GM21737 (cell line): Measurements from ENCODE around the gene IL3RA.
"Not testable (repeated sequence)": the region's sequence is repeated elsewhere in the genome, so short reads cannot be mapped to it uniquely, and the experiment has no call there.

Experiments
- ATAC-seq: cut with Tn5 transposase; IDR thresholded peaks from one replicate; pipeline ENCODE4 v1.9.1; 2021; ENCODE audit warnings: mild to moderate bottlenecking, moderate library complexity; ENCODE audit not compliant: unreplicated experiment

IL3RA gene

DNA sequence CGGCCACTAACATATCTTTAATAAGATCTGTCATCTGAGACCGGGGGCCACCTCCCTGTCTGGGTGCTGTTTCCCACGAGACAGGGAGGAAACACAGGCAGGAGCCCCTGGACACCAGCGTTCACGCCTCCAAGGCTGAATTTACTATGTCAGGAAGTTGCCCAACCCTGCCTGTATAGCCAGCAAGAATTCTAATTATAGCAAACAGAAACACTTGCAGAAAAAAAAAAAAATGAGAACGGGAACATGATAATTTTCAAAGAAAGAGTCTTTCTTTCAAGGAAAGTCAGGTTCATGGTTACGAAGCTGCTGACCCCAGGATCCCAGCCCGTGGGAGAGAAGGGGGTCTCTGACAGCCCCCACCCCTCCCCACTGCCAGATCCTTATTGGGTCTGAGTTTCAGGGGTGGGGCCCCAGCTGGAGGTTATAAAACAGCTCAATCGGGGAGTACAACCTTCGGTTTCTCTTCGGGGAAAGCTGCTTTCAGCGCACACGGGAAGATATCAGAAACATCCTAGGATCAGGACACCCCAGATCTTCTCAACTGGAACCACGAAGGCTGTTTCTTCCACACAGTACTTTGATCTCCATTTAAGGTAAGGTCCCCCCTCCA lies at the start of gene IL3RA:
Gene IL3RA, plus strand, starts transcription at position 455 of the 613 bp plus-strand sequence. CDS start 4,981 bp downstream, outside the sequence.
- peak; percentile 61 for ATAC-seq

DNA sequence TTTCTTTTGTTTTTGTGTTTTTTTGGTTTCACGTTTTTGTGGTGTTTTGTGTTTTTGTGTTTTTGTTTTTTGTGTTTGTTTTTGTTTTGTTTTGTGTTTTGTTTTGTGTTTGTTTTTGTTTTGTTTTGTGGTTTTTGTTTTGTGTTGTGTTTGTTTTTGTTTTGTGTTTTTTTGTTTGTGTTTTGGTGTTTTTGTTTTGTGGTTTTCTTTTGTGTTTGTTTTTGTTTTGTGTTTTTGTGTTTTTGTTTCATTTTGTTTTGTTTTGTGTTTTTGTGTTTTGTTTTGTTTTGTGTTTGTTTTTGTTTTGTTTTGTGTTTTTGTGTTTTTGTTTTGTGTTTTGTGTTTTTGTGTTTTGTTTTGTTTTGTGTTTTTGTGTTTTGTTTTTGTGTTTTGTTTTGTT lies 47.0 kb upstream of the IL3RA start:
- ATAC-seq, result no peak

DNA sequence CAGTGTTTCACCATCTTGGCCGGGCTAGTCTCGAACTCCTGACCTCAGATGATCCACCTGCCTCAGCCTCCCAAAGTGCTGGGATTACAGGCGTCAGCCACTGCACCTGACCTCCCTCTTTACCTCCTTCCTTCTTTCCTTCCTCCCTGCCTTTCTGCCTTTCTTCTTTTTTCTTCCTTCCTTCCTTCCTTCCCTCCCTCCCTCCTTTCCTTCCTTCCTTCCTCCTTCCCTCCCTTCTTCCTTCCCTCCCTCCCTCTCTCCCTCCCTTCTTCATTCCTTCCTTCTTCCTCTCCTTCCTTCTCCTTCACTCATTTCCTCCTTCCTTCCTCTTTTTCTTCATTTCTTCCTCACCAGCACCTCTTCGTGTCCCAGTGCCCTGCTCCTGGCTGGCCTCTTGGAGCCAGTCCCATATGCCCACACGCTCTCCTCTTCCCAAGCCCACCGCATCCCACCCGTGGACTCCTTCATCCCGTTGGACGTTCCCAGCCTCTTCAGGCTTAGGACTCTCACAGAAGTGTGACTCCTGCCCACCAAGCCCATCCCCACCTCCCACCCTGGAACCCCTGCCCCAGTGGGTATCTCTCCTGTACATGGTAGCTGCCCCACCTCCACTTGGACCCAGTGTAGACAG lies 45.4 kb upstream of the IL3RA start:
- no peak for ATAC-seq

DNA sequence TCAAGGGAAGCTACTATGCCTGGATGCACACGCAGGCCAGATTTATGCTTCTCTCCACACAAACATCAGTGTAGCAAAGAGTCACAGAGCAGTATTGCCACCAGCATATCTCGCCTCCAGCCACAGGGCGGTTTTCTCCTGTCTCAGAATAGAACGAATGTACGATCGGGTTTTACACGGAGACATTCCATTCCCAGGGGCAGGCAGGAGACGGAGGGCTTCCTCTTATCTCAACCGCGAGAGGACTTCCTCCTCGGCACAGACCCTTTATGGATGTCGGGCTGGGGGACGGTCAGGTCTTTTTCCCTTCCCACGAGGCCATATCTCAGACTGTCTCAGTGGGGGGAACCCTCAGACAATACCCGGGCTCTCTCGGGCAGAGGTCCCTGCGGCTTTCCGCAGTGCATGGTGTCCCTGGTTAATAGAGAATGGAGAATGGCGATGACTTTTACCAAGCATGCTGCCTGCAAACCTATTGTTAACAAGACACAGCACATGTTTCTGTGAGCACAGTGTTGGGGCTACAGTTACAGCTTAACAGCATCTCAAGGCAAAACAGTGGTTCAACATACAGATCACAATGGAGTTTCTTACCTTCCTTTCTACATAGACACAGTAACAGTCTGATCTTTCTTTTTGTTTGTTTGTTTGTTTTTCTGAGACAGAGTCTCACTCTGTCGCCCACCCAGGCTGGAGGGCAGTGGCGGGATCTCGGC lies 43.9 kb upstream of the IL3RA start:
- ATAC-seq, result no peak

DNA sequence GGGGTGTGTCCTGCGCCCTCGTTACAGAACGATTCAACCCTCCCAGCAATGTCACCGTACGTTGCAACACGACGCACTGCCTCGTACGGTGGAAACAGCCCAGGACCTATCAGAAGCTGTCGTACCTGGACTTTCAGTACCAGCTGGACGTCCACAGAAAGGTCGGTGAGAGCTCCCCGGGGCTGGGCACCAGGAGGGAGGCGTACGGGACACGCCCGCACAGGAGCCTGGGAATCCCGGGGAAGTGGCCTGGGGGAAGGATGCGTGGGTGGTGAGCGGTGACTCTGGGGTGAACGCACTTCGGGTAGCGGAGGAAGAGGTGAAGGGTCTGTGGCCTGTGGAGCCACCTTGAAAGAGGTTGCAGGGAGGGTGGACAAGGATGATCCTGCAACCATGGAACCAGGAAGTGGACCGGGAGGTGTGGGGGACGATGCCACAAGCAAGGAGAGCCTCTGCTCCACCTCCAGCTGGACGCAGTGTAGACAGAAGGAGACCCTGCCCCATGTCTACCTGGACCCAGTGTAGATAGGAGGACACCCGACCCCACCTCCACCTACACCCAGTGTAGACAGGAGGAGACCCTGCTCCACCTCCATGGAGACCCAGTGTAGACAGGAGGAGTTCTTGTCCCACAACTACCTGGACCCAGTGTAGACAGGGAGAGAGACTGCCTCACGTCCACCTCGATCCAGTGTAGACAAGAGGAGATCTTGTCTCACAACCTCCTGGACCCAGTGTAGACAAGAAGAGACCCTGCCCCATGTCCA lies 42.1 kb upstream of the IL3RA start:
- no peak for ATAC-seq

DNA sequence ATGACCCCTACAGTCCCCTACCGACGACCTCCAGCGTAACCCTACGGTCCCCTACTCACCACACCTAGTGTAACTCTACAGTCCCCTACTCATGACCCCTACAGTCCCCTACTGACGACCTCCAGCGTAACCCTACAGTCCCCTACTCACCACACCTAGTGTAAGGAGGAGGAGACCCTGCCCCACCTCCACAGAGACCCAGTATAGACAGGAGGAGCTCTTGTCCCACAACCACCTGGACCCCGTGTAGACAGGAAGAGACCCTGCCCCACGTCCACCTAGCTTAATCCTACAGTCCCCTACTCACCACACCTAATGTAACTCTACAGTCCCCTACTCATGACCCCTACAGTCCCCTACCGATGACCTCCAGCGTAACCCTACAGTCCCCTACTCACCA lies 41.0 kb upstream of the IL3RA start:
- no peak for ATAC-seq

DNA sequence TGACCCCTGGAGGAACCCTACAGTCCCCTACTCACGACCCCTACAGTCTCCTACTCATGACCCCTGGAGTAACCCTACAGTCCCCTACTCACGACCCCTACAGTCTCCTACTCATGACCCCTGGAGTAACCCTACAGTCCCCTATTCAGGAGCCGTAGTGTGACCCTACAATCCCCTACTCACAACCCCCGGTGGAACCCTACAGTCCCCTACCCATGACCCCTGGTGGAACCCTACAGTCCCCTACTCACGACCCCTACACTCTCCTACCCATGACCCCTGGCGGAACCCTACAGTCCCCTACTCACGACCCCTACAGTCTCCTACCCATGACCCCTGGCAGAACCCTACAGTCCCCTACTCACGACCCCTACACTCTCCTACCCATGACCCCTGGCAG lies 39.0 kb upstream of the IL3RA start:
- ATAC-seq, result not testable (repeated sequence)

DNA sequence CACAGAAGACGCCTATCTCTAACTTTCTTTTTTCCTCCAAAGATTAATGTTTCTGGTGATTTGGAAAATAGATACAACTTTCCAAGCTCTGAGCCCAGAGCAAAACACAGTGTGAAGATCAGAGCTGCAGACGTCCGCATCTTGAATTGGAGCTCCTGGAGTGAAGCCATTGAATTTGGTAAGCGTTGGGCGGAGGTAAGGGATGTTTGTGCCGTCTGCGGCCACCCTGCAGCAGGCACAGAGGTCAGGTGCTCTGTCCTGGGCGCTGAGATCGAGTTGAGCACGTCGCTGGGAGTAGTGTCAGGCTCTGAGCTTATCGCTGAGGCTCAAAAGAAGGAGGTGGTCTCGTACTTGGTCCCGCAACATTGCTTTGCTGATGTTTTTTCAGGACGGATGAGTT lies 36.1 kb upstream of the IL3RA start:
- no peak for ATAC-seq

DNA sequence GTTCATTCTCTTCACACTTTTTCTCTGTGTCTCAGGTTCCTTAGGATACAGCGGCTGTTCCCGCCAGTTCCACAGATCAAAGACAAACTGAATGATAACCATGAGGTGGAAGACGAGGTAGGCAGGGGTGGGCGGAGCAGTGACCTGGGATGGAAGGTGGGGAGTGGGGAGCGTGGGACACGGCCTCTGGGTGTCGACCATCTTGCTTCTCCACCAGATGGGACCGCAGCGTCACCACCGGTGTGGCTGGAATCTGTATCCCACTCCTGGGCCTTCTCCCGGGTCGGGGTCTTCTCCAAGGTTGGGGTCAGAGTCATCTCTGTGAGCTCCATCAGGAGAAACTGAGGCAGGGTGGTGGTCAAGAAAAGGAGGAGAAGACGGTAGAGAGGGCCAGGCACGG lies 31.2 kb upstream of the IL3RA start:
- ATAC-seq, result no peak

DNA sequence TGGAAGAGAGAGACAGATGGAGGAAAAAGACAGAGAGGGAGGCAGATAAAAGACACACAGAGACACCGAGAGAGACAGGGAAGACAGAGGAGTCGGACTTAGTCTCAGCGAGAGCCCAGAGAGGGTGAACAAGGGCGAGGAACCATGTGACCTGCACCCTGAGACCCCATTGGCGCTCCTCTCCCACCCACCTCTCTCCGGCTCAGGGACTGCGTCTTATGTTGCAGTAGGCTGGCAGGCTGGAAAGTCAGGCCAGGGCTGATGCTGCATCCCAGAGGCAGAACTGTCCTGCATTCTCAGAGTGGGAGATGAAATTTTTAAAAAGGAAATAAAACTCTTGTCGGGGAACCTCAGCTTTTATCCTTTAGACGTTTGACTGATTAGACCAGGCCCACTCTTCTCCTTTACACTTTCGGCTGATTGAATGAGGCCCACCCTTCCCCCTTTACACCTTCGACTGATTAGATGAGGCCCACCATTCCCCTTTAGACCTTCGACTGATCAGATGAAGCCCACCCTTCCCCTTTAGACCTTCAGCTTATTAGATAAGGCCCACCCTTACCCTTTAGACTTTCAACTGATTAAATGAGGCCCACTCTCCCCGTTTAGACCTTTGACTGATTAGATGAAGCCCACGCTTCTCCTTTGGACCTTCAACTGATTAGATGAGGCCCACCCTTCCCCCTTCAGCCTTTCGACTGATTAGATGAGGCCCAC lies 29.5 kb upstream of the IL3RA start:
- ATAC-seq, result no peak

DNA sequence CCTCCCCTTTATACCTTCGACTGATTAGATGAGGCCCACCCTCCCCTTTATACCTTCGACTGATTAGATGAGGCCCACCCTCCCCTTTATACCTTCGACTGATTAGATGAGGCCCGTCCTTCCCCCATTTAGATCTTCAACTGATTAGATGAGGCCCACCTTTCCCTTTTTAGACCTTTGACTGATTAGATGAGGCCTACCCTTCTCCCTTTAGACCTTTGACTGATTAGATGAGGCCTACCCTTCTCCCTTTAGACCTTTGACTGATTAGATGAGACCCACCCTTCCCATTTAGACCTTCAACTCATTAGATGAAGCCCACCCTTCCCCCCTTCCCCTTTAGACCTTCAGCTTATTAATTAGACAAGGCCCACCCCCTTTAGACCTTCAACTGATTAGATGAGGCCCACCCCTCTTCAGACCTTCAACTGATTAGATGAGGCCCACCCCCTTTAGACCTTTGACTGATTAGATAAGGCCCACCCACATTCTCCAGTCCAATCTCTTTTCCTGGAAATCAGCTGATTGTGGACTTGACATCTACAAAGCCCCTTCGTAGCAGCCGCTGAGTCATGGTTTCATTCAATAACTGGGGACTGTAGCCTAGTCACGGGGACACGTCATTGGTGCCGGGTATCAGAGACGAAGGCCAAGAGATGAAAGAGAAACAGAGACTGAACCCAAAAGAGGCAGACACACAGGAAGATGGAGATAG lies 28.8 kb upstream of the IL3RA start:
- no peak for ATAC-seq

DNA sequence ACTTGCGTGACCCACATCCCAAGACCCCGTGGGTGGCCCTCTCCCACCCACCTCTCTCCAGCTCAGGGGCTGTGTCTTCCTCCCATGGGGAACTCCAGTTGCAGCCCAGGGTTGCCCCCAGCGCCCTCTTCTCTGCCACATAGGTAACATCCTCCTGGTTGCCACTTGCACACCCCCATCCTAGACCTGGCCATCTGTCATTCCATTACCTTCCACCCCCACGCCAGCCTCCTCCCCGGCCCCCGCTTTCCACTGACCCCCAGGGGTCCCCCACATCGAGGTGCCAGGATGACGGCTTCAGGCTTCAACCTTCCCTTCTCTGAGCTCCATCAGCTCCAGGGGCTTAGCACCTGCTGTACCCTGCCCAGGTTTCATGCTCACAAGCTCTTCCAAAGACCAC lies 28.1 kb upstream of the IL3RA start:
- ATAC-seq, result no peak

DNA sequence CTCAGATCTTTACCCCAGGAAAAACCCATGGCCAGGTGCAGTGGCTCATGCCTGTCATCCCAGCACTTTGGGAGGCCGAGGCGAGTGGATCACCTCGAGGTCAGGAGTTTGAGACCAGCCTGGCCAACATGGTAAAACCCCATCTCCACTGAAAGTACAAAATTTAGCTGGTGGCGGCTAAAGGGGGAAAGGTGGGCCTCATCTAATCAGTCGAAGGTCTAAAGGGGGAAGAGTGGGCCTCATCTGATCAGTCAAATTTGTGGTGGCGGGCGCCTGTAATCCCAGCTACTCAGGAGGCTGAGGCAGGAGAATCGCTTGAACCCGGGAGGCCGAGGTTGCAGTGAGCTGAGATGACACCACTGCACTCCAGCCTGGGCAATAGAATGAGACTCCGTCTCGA lies 27.7 kb upstream of the IL3RA start:
- ATAC-seq, result not testable (repeated sequence)

DNA sequence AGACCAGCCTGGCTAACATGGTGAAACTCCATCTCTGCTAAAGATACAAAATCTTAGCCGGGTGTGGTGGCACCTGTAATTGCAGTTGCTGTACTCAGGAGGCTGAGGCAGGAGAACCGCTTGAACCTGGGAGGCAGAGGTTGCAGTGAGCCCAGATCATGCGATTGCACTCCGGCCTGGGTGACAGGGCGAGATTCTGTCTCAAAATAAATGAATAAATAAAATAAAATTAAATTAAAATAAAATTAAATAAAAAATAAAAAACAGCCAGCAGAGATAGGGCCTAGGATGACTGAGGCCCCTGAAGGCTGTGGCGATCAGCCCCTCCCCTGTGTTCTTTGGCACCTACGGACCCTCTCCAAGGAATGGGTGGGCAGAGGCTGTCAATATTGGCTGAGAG lies 22.8 kb upstream of the IL3RA start:
- no peak for ATAC-seq

DNA sequence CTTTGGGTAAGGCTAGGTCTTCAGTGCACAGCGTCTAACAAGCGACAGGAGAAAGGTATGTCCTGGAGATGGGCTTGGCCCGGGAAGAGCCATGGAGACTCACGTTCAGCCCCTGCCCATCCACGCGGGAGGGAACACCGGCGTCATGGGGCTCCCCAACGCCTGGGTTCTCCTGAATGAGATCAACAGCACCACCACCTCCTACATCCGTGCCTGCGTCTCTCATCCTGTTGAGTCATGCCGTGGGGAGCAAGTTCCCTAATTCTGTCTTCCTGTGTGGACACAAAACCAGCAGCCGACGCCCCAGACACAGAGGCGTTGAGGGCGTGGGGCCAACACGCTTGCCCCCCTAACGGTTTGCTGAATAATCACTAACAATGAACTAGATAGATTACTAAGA lies 20.1 kb upstream of the IL3RA start:
- ATAC-seq, result no peak

DNA sequence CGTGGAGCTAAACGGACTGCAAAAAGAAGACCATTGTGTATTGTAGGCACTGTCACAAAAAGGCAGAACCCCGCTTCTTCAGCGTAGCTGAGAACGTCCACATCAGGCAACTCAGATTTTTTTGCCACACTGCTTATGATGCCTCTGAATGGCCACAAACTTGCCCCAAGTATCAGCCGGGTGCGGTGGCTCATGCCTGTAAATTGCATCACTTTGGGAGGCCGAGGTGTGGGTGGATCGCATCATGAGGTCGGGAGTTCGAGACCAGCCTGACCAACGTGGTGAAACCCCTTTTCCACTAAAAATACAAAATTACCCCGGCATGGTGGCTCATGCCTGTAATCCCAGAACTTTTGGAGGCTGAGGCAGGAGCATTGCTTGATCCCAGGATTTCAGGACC lies 14.9 kb upstream of the IL3RA start:
- no peak for ATAC-seq

DNA sequence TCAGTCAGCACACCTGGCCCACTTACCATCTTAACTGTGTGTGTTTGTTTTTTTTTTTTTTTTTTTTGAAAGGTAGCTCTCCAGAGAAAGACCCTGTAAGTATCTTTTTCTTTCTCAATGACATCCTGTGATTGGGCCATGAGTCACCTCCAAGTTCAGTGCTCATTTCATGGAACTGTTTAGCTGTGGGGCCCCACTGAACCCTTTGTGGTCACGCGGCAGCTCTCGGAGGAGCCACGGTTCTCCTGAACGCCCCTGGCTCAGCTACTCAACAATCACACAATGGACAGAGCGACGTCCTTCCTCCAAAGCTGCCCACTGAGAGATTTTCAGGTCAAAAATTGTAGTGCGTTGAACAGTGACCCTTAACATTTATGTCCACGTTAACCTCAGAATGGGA lies 14.2 kb upstream of the IL3RA start:
- no peak for ATAC-seq

DNA sequence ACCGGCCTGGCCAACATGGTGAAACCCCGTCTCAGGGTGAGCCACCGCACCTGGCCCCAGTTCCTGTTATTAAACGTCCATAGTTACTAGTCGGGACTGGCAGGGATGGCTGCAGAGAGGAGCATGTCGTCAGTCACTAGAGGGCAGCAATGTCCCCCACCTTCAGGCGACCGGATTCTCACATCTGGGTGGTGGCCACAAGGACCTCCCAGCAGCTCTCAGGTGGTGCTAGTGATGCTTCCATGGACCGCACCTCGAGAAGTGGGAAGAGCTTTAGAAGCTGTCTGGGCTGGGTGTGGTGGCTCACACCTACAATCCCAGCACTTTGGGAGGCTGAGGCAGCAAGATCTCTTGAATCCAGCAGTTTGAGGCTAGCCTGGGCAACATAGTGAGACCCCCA lies 13.3 kb upstream of the IL3RA start:
- no peak for ATAC-seq

DNA sequence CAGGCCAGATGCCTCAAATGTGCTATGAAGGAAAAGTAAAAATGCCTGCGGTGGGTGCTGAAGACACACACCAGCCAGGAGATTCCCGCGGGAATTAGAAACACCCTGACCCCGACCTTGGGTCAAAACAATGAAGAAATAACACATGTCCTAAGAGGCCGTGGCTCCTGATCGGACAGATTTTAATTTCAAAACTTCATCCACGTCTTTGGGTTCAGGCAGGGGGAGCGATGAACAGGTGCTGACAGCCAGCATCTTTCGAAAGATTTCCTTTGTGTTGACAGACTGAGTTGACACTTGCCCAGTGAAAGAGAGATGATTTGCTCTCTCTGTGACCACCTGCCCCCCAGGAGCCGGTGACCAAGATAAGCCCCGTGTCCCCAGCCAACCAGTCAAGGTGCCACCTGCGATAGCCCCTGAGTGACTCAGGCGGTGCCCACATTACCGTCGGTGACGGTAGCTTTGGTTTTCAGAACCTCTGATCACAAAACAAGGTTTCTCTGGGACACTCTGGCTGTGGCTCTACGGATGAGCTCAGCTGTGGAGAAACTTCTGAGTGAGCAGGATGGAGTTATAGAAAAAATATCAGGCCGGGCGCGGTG lies 11.0 kb upstream of the IL3RA start:
- ATAC-seq, result no peak
